HepG2 (cell line): Measurements from ENCODE around the gene YBX2. TPM values are rescaled to one million over a fixed set of nuclear protein-coding genes. Genes with fewer than 3 reads are reported as not detected.

Experiments used
- ATF1 ChIP-seq: IDR thresholded peaks from 2 replicates; pipeline ENCODE4 v1.6.1; 2016; ENCODE audit warnings: mild to moderate bottlenecking, control low read depth
- ATF2 ChIP-seq: sonication (generic); formaldehyde crosslinking; IDR thresholded peaks from 2 replicates; pipeline ENCODE4 v1.4.0; 2020; ENCODE audit warnings: missing genetic modification reagents
- CHD2 ChIP-seq: IDR thresholded peaks from 2 replicates; pipeline ENCODE4 v1.6.1; 2011; ENCODE audit warnings: low read depth, low read length, improper control_type of control experiment
- ELF4 ChIP-seq: sonication (generic); formaldehyde crosslinking; IDR thresholded peaks from 2 replicates; pipeline ENCODE4 v1.5.0; 2020; ENCODE audit warnings: missing genetic modification reagents, mild to moderate bottlenecking, moderate library complexity, borderline replicate concordance
- MYC ChIP-seq: sonication (generic); formaldehyde crosslinking; IDR thresholded peaks from 2 replicates; pipeline ENCODE4 v1.9.0; 2021; ENCODE audit warnings: missing genetic modification reagents, borderline replicate concordance
- NFKB2 ChIP-seq: sonication (generic); formaldehyde crosslinking; IDR thresholded peaks from 2 replicates; pipeline ENCODE4 v1.4.0; 2020; ENCODE audit warnings: missing genetic modification reagents, borderline replicate concordance
- NRL ChIP-seq: sonication (generic); formaldehyde crosslinking; IDR thresholded peaks from 2 replicates; pipeline ENCODE4 v1.5.0; 2020; ENCODE audit warnings: missing genetic modification reagents, mild to moderate bottlenecking, moderate library complexity, borderline replicate concordance
- SMARCE1 ChIP-seq: fragments of 450-650 bp; IDR thresholded peaks from 2 replicates; pipeline ENCODE4 v1.6.1; 2017; ENCODE audit warnings: borderline replicate concordance
- SMC3 ChIP-seq: IDR thresholded peaks from 2 replicates; pipeline ENCODE4 v1.6.1; 2011; ENCODE audit warnings: low read length, improper control_type of control experiment
- SOX5 ChIP-seq: IDR thresholded peaks from 2 replicates; pipeline ENCODE4 v1.6.1; 2016; ENCODE audit warnings: borderline replicate concordance
- ZFYVE20 ChIP-seq: sonication (generic); formaldehyde crosslinking; IDR thresholded peaks from 2 replicates; pipeline ENCODE4 v1.8.0; 2023; ENCODE audit warnings: low read depth, mild to moderate bottlenecking, moderate library complexity, missing genetic modification reagents, borderline replicate concordance
- ZNF101 ChIP-seq: sonication (generic); formaldehyde crosslinking; IDR thresholded peaks from 2 replicates; pipeline ENCODE4 v1.4.0; 2020; ENCODE audit warnings: mild to moderate bottlenecking, low read depth, missing genetic modification reagents, borderline replicate concordance
- ZNF276 ChIP-seq: sonication (generic); formaldehyde crosslinking; IDR thresholded peaks from 2 replicates; pipeline ENCODE4 v1.4.0; 2020; ENCODE audit warnings: mild to moderate bottlenecking, low read depth, missing genetic modification reagents
- ZNF432 ChIP-seq: sonication (generic); formaldehyde crosslinking; IDR thresholded peaks from 2 replicates; pipeline ENCODE4 v1.5.0; 2020; ENCODE audit warnings: missing genetic modification reagents, mild to moderate bottlenecking, borderline replicate concordance
- ZNF772 ChIP-seq: sonication (generic); formaldehyde crosslinking; IDR thresholded peaks from 2 replicates; pipeline ENCODE4 v1.5.0; 2020; ENCODE audit warnings: mild to moderate bottlenecking, missing genetic modification reagents
- polyA plus RNA-seq, 8 experiments: library from polyadenylated mRNA; depleted of rRNA in 3 of 8; stranded (reverse) in 7 of 8; unstranded in 1 of 8; fragments of >200 nt; fragmentation: Illumina TruSeq in 4 of 8; extraction: Trizol in 4 of 8; gene quantifications; 2 replicates each; pipeline versions ENCODE4 v1.2.1 to v1.2.3, GENCODE V29; 2011 to 2016; ENCODE audit warnings: low read depth in 4 of 8, missing spikeins in 1 of 8, mixed read lengths in 1 of 8; ENCODE audit not compliant: insufficient read depth in 1 of 8
- total RNA-seq, 5 experiments: library from RNA; depleted of rRNA; stranded (reverse); fragments of >200 nt; fragmentation: Illumina TruSeq; extraction: Trizol; gene quantifications; 2 replicates each; pipeline ENCODE4 v1.2.3, GENCODE V29; 2016; ENCODE audit warnings: low read depth in 1 of 5
- TF ChIP-seq, protein P1 (sequence below), 2 experiments: fragments of 450-650 bp in 1 of 2; sonication (generic) in 1 of 2; formaldehyde crosslinking in 1 of 2; IDR thresholded peaks; 2 replicates each; pipeline versions ENCODE4 v1.6.1 to v1.8.0; 2016 to 2022; ENCODE audit warnings: antibody characterized with exemption in 1 of 2, mild to moderate bottlenecking in 1 of 2, missing genetic modification reagents in 1 of 2
- TF ChIP-seq, protein P2 (sequence below): sonication (generic); formaldehyde crosslinking; IDR thresholded peaks from 2 replicates; pipeline ENCODE4 v1.4.0; 2020; ENCODE audit warnings: mild to moderate bottlenecking, missing genetic modification reagents

Gene YBX2
- total and polyA plus RNA-seq, 2 of the 13 experiments (the other 11 are each of a cell fraction or from before 2014, with no cell fraction given): 0.12 to 0.22 TPM

- TF ChIP-seq ZNF101 (CRISPR knock-in tag) (no peak), SOX5 (CRISPR knock-in tag) (peak; percentile 38; the same call in 1 of the 2 replicates), ATF1 (no peak), ZNF276 (CRISPR knock-in tag) (no peak), SMC3 (peak; percentile 90), MYC (CRISPR knock-in tag) (peak; percentile 70), CHD2 (no peak), ELF4 (CRISPR knock-in tag) (no peak), ZFYVE20 (no peak), NFKB2 (CRISPR knock-in tag) (peak; percentile 47), ZNF432 (CRISPR knock-in tag) (no peak), ZNF772 (no peak), NRL (CRISPR knock-in tag) (peak; percentile 84), SMARCE1 (no peak), ATF2 (peak; percentile 18; the same call in 1 of the 2 replicates)
- TF ChIP-seq, protein P1, sequence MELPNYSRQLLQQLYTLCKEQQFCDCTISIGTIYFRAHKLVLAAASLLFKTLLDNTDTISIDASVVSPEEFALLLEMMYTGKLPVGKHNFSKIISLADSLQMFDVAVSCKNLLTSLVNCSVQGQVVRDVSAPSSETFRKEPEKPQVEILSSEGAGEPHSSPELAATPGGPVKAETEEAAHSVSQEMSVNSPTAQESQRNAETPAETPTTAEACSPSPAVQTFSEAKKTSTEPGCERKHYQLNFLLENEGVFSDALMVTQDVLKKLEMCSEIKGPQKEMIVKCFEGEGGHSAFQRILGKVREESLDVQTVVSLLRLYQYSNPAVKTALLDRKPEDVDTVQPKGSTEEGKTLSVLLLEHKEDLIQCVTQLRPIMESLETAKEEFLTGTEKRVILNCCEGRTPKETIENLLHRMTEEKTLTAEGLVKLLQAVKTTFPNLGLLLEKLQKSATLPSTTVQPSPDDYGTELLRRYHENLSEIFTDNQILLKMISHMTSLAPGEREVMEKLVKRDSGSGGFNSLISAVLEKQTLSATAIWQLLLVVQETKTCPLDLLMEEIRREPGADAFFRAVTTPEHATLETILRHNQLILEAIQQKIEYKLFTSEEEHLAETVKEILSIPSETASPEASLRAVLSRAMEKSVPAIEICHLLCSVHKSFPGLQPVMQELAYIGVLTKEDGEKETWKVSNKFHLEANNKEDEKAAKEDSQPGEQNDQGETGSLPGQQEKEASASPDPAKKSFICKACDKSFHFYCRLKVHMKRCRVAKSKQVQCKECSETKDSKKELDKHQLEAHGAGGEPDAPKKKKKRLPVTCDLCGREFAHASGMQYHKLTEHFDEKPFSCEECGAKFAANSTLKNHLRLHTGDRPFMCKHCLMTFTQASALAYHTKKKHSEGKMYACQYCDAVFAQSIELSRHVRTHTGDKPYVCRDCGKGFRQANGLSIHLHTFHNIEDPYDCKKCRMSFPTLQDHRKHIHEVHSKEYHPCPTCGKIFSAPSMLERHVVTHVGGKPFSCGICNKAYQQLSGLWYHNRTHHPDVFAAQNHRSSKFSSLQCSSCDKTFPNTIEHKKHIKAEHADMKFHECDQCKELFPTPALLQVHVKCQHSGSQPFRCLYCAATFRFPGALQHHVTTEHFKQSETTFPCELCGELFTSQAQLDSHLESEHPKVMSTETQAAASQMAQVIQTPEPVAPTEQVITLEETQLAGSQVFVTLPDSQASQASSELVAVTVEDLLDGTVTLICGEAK (IDR thresholded peaks at IDR 0.05): no peak
- TF ChIP-seq, protein P1 (CRISPR knock-in tag; IDR thresholded peaks at IDR 0.05): no peak
- TF ChIP-seq, protein P2, sequence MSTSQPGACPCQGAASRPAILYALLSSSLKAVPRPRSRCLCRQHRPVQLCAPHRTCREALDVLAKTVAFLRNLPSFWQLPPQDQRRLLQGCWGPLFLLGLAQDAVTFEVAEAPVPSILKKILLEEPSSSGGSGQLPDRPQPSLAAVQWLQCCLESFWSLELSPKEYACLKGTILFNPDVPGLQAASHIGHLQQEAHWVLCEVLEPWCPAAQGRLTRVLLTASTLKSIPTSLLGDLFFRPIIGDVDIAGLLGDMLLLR (CRISPR knock-in tag): no peak
These were observed 13.8 kb downstream of the YBX2 start (continued) for GRCh38 chr17:7280519-7281073.
